H9 (cell line): ENCODE measurements around the gene ARHGEF10L. TPM values are rescaled to one million over a fixed set of nuclear protein-coding genes. Genes with fewer than 3 reads are reported as not detected.

Experiments
- DNase-seq: peaks from one replicate; pipeline ENCODE4 v3.0.0-alpha.2; 2017
- H2AFZ ChIP-seq: one replicate; pipeline ENCODE4 v1.6.1; 2013; ENCODE audit warnings: mild to moderate bottlenecking, low read length, control low read depth, moderate library complexity
- H2AK5ac ChIP-seq: 2 replicates; pipeline ENCODE4 v1.6.1; 2013; ENCODE audit warnings: low read length, control low read depth, mixed read lengths; ENCODE audit not compliant: insufficient read length
- H2BK120ac ChIP-seq: one replicate; pipeline ENCODE4 v1.6.1; 2013; ENCODE audit warnings: low read depth, mild to moderate bottlenecking, low read length, control low read depth, inconsistent platforms; ENCODE audit not compliant: poor library complexity, severe bottlenecking
- H2BK12ac ChIP-seq: 2 replicates; pipeline ENCODE4 v1.6.1; 2013; ENCODE audit warnings: low read length, control low read depth, mixed read lengths, low read depth; ENCODE audit not compliant: insufficient read length
- H2BK15ac ChIP-seq: 2 replicates; pipeline ENCODE4 v1.6.1; 2013; ENCODE audit warnings: low read depth, low read length, control low read depth
- H2BK20ac ChIP-seq: one replicate; pipeline ENCODE4 v1.6.1; 2013; ENCODE audit warnings: low read depth, mild to moderate bottlenecking, low read length, control low read depth, inconsistent platforms; ENCODE audit not compliant: poor library complexity, severe bottlenecking
- H2BK5ac ChIP-seq: 2 replicates; pipeline ENCODE4 v1.6.1; 2013; ENCODE audit warnings: low read length, control low read depth, mixed read lengths; ENCODE audit not compliant: insufficient read length
- H3K14ac ChIP-seq: 2 replicates; pipeline ENCODE4 v1.6.1; 2013; ENCODE audit warnings: low read length, control low read depth; ENCODE audit not compliant: insufficient read depth
- H3K18ac ChIP-seq: 2 replicates; pipeline ENCODE4 v1.6.1; 2013; ENCODE audit warnings: low read depth, mild to moderate bottlenecking, mixed read lengths, low read length, control low read depth; ENCODE audit not compliant: insufficient read length
- H3K23ac ChIP-seq: 2 replicates; pipeline ENCODE4 v1.6.1; 2013; ENCODE audit warnings: low read length, control low read depth, mixed read lengths, low read depth; ENCODE audit not compliant: insufficient read length
- H3K23me2 ChIP-seq: 2 replicates; pipeline ENCODE4 v1.6.1; 2013; ENCODE audit warnings: low read depth, mild to moderate bottlenecking, mixed read lengths, low read length, control low read depth; ENCODE audit not compliant: insufficient read length, poor library complexity, severe bottlenecking
- H3K27ac ChIP-seq: 2 replicates; pipeline ENCODE4 v1.5.1; 2013; ENCODE audit warnings: low read length, control low read depth, mixed read lengths, low read depth; ENCODE audit not compliant: insufficient read length
- H3K27me3 ChIP-seq: 2 replicates; pipeline ENCODE4 v1.6.1; 2013; ENCODE audit warnings: low read length, control low read depth, inconsistent platforms; ENCODE audit not compliant: insufficient read depth
- H3K4ac ChIP-seq: 2 replicates; pipeline ENCODE4 v1.6.1; 2013; ENCODE audit warnings: low read depth, mild to moderate bottlenecking, control low read depth, inconsistent platforms, low read length, moderate library complexity
- H3K4me1 ChIP-seq: 2 replicates; pipeline ENCODE4 v1.6.1; 2013; ENCODE audit warnings: low read length, control low read depth, inconsistent platforms; ENCODE audit not compliant: insufficient read depth
- H3K4me2 ChIP-seq: 2 replicates; pipeline ENCODE4 v1.6.1; 2013; ENCODE audit warnings: low read length, control low read depth, mixed read lengths; ENCODE audit not compliant: insufficient read length, insufficient read depth
- H3K56ac ChIP-seq: 2 replicates; pipeline ENCODE4 v1.6.1; 2013; ENCODE audit warnings: low read depth, mild to moderate bottlenecking, mixed read lengths, low read length, control low read depth; ENCODE audit not compliant: insufficient read length
- H3K79me1 ChIP-seq: 2 replicates; pipeline ENCODE4 v1.6.1; 2013; ENCODE audit warnings: low read depth, mild to moderate bottlenecking, moderate library complexity, low read length, control low read depth, inconsistent platforms; ENCODE audit not compliant: insufficient read depth, poor library complexity, severe bottlenecking
- H3K79me2 ChIP-seq: 2 replicates; pipeline ENCODE4 v1.6.1; 2013; ENCODE audit warnings: low read length, control low read depth, inconsistent platforms; ENCODE audit not compliant: insufficient read depth
- H3K9ac ChIP-seq: 2 replicates; pipeline ENCODE4 v1.6.1; 2013; ENCODE audit warnings: low read length, control low read depth, mixed read lengths; ENCODE audit not compliant: insufficient read length; ENCODE audit errors: extremely low read depth
- H3K9me3 ChIP-seq: one replicate; pipeline ENCODE4 v1.6.1; 2013; ENCODE audit warnings: low read depth, low read length, inconsistent platforms; ENCODE audit not compliant: control insufficient read depth
- H3T11ph ChIP-seq: one replicate; pipeline ENCODE4 v1.6.1; 2013; ENCODE audit warnings: mild to moderate bottlenecking, low read length, control low read depth, inconsistent platforms
- H4K20me1 ChIP-seq: one replicate; pipeline ENCODE4 v1.6.1; 2013; ENCODE audit not compliant: control insufficient read depth, insufficient read length, insufficient read depth
- H4K5ac ChIP-seq: 2 replicates; pipeline ENCODE4 v1.6.1; 2013; ENCODE audit warnings: low read depth, mild to moderate bottlenecking, mixed read lengths, low read length, control low read depth; ENCODE audit not compliant: insufficient read length
- H4K8ac ChIP-seq: replicated peaks from 2 replicates; pipeline ENCODE4 v1.6.1; 2013; ENCODE audit warnings: low read length, control low read depth, mixed read lengths, low read depth; ENCODE audit not compliant: insufficient read length
- H4K91ac ChIP-seq: 2 replicates; pipeline ENCODE4 v1.6.1; 2013; ENCODE audit warnings: low read depth, mild to moderate bottlenecking, moderate library complexity, mixed read lengths, low read length, control low read depth; ENCODE audit not compliant: insufficient read length
- H3K27ac Mint-ChIP-seq, 3 experiments: 2 replicates in 2 of 3; 3 replicates in 1 of 3; pipeline ENCODE4 v1.8.0; 2020 to 2021; ENCODE audit warnings: mixed read lengths in 3 of 3, mild to moderate bottlenecking in 1 of 3, moderate library complexity in 1 of 3
- H3K27me3 Mint-ChIP-seq: 2 replicates; pipeline ENCODE4 v1.8.0; 2021; ENCODE audit warnings: low read depth, mild to moderate bottlenecking, moderate library complexity, mixed read lengths
- H3K36me3 Mint-ChIP-seq, 3 experiments: 2 replicates in 2 of 3; 3 replicates in 1 of 3; pipeline ENCODE4 v1.8.0; 2020 to 2021; ENCODE audit warnings: low read depth in 3 of 3, mixed read lengths in 3 of 3; ENCODE audit not compliant: insufficient read depth in 1 of 3
- H3K4me1 Mint-ChIP-seq, 2 experiments: 2 replicates each; pipeline ENCODE4 v1.8.0; 2020; ENCODE audit warnings: mixed read lengths in 2 of 2
- H3K4me3 Mint-ChIP-seq, 2 experiments: 2 replicates in 1 of 2; 3 replicates in 1 of 2; pipeline ENCODE4 v1.8.0; 2020 to 2021; ENCODE audit warnings: mild to moderate bottlenecking in 2 of 2, mixed read lengths in 2 of 2, moderate library complexity in 1 of 2
- H3K9me3 Mint-ChIP-seq, 2 experiments: 2 replicates in 1 of 2; 3 replicates in 1 of 2; pipeline ENCODE4 v1.8.0; 2020; ENCODE audit warnings: mild to moderate bottlenecking in 2 of 2, mixed read lengths in 2 of 2, moderate library complexity in 1 of 2
- WGBS: extraction: QIAGEN DNeasy Blood & Tissue Kit; methylation state at CpG from one replicate; pipeline ENCODE4 v1.1.7; 2013; ENCODE audit warnings: missing lambda C conversion rate, low lambda C conversion rate, mixed read lengths; ENCODE audit not compliant: insufficient read length; ENCODE audit errors: extremely low coverage; 5-methylcytosine and 5-hydroxymethylcytosine counted together
- total RNA-seq: library from RNA; stranded (reverse); gene quantifications from 2 replicates; pipeline ENCODE4 v1.2.1, GENCODE V29; 2021
- TF ChIP-seq, protein P1 (sequence below): fragments of 200-600 bp; sonication (generic); conservative IDR thresholded peaks from 3 replicates; pipeline ENCODE4 v1.8.0; 2021; ENCODE audit warnings: antibody characterized with exemption, mild to moderate bottlenecking

ARHGEF10L gene
- total RNA-seq, 1 experiment from 2014 or later: 20.2 TPM

DNA sequence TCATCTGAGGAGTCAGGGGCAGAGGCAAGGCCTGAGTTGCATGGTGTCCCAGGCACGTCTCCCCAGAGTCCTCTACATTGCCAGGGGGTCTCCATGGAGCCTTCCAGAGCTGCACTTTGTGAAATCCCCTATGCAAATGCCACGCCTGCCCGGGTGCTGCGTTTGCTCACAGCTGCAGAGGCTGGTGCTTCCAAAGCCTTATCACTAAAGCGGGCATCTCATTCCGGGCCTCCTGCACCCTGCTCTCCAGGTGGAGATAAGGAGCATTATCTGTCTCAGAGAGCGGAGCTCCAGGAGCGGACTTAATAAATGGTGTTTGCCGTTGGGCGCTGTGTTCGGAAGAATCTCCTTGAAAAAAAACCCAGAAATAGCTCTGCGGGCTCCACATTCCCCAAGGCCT, 189.8 kb downstream of the ARHGEF10L start:
- Histone ChIP-seq H2BK5ac (no peak overlapping the region), H3K4ac (no peak overlapping the region), H3K9ac (no peak overlapping the region), H3K79me2 (no peaks in the 10 kb centered on the region), H2BK15ac (no peak overlapping the region), H3K23ac (no peak overlapping the region), H3T11ph (no peak overlapping the region), H3K4me1 (no peaks in the 10 kb centered on the region), H3K27ac (no peak overlapping the region), H4K20me1 (no peaks in the 10 kb centered on the region), H4K91ac (no peak overlapping the region), H2BK12ac (no peak overlapping the region), H3K9me3 (no peaks in the 10 kb centered on the region), H3K56ac (no peak overlapping the region), H2BK20ac (no peak overlapping the region), H3K18ac (no peak overlapping the region), H3K23me2 (no peaks in the 10 kb centered on the region), H4K5ac (no peak overlapping the region), H3K79me1 (no peaks in the 10 kb centered on the region), H3K4me2 (no peak overlapping the region), H3K27me3 (no peaks in the 10 kb centered on the region), H2AK5ac (no peak overlapping the region), H3K14ac (no peak overlapping the region), H4K8ac (no peak overlapping the region), H2BK120ac (no peak overlapping the region), H2AFZ (no peak overlapping the region)
- WGBS: no CpG with 5 or more reads among the region's 12 CpGs
- H3K4me1 Mint-ChIP-seq: peaks cover 0 to 2% of the 10 kb centered on the region in 2 experiments; a peak in 1 of 4 replicates
- no peak overlapping the region for H3K4me3 Mint-ChIP-seq
- H3K27ac Mint-ChIP-seq: no peak overlapping the region
- no peaks in the 10 kb centered on the region for H3K36me3 Mint-ChIP-seq
- H3K9me3 Mint-ChIP-seq: no peaks in the 10 kb centered on the region; a peak in 1 of 5 replicates
- H3K27me3 Mint-ChIP-seq: no peaks in the 10 kb centered on the region; the same call in none of the 2 replicates
- TF ChIP-seq, protein P1, sequence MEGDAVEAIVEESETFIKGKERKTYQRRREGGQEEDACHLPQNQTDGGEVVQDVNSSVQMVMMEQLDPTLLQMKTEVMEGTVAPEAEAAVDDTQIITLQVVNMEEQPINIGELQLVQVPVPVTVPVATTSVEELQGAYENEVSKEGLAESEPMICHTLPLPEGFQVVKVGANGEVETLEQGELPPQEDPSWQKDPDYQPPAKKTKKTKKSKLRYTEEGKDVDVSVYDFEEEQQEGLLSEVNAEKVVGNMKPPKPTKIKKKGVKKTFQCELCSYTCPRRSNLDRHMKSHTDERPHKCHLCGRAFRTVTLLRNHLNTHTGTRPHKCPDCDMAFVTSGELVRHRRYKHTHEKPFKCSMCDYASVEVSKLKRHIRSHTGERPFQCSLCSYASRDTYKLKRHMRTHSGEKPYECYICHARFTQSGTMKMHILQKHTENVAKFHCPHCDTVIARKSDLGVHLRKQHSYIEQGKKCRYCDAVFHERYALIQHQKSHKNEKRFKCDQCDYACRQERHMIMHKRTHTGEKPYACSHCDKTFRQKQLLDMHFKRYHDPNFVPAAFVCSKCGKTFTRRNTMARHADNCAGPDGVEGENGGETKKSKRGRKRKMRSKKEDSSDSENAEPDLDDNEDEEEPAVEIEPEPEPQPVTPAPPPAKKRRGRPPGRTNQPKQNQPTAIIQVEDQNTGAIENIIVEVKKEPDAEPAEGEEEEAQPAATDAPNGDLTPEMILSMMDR: no peak
- no peak for DNase-seq
